ENCODE measurements around the gene TENM4.

DNA sequence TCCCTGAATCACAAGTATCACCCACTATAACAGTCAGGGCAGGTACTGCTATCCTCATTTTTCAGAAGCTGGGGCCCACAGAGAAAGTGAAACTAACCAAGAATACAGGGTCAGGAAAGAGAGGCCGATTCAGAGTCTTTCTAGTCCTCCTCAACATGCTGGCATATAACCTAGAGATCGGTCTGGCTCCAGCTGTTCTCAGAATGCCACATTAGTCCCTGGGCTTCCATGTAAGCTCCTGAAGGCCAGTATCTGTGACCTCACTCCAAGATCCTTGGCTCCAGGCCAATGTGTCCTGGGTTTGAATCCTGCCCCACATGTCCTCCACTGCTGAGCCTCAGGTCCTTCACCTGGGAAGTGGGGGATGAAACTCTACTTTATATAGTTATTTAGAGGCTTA, 50.4 kb downstream of the TENM4 start:
- TF ChIP-seq, protein P1, sequence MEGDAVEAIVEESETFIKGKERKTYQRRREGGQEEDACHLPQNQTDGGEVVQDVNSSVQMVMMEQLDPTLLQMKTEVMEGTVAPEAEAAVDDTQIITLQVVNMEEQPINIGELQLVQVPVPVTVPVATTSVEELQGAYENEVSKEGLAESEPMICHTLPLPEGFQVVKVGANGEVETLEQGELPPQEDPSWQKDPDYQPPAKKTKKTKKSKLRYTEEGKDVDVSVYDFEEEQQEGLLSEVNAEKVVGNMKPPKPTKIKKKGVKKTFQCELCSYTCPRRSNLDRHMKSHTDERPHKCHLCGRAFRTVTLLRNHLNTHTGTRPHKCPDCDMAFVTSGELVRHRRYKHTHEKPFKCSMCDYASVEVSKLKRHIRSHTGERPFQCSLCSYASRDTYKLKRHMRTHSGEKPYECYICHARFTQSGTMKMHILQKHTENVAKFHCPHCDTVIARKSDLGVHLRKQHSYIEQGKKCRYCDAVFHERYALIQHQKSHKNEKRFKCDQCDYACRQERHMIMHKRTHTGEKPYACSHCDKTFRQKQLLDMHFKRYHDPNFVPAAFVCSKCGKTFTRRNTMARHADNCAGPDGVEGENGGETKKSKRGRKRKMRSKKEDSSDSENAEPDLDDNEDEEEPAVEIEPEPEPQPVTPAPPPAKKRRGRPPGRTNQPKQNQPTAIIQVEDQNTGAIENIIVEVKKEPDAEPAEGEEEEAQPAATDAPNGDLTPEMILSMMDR (IDR thresholded peaks at IDR 0.05), result no peak
- no peak for TF ChIP-seq NR1H2 (CRISPR knock-in tag; IDR thresholded peaks at IDR 0.05)

All from WTC11 (cell line).